Right lobe of liver (tissue), 6 donors: ENCODE results near the gene PRKCA. TPM values are rescaled to one million over a fixed set of nuclear protein-coding genes. Genes with fewer than 3 reads are reported as not detected.

ENCODE experiments used
- ATAC-seq, 4 donors: fragments of 200-7000 bp; cut with Tn5 transposase; one replicate each; pipeline ENCODE4 v1.9.1; 2020; ENCODE audit warnings: mild to moderate bottlenecking in 4 of 4, moderate library complexity in 4 of 4
- DNase-seq, 3 donors: peaks; one replicate each; pipeline ENCODE4 v3.0.0-alpha.2; 2020
- H3K27ac ChIP-seq, 3 donors: fragments of 200-600 bp; one replicate each; pipeline ENCODE4 v1.8.0; 2022
- H3K27me3 ChIP-seq, 2 donors: fragments of 200-600 bp; one replicate each; pipeline ENCODE4 v1.8.0; 2022
- H3K36me3 ChIP-seq, 4 donors: fragments of 200-600 bp; sonication (generic) in 1 of 4; one replicate each; pipeline versions ENCODE4 v1.5.1 to v1.8.0; 2017 to 2022; ENCODE audit warnings: control low read depth in 1 of 4
- H3K4me1 ChIP-seq, 4 donors: fragments of 200-600 bp; sonication (generic) in 1 of 4; one replicate each; pipeline versions ENCODE4 v1.5.1 to v1.8.0; 2017 to 2022; ENCODE audit warnings: control low read depth in 1 of 4
- H3K4me3 ChIP-seq, 3 donors: fragments of 200-600 bp; one replicate each; pipeline ENCODE4 v1.8.0; 2022
- H3K9me3 ChIP-seq, 4 donors: fragments of 200-600 bp; sonication (generic) in 1 of 4; one replicate each; pipeline versions ENCODE4 v1.5.1 to v1.8.0; 2017 to 2022; ENCODE audit warnings: control low read depth in 1 of 4
- POLR2A ChIP-seq: fragments of 450-650 bp; IDR thresholded peaks from one replicate; pipeline ENCODE4 v1.6.1; 2017; ENCODE audit warnings: antibody characterized with exemption, mild to moderate bottlenecking
- WGBS: methylation state at CpG from one replicate; pipeline ENCODE4 v1.1.6; 2018; ENCODE audit warnings: low coverage, low lambda C conversion rate; ENCODE audit not compliant: insufficient coverage; ENCODE audit errors: missing lambda C conversion rate; 5-methylcytosine and 5-hydroxymethylcytosine counted together
- intact Hi-C, 2 donors: fragments of 100-400 bp; cut with DNase I; formaldehyde crosslinking; loops; one replicate each; pipeline versions ENCODE4 v1.11.2 to v1.14.1; 2022
- total RNA-seq, 6 experiments: library from RNA; depleted of rRNA in 2 of 6; stranded (reverse); fragments of >200 nt in 2 of 6; fragmentation: NEBNext Ultra II Directional in 3 of 6; extraction: Animal tissue kit (Norgen Biotek cat#: 25700) in 3 of 6; gene quantifications; one replicate each; pipeline versions ENCODE4 v1.1.0 to v1.2.4, GENCODE V29; 2016 to 2023
- TF ChIP-seq, protein P1 (sequence below), 4 donors: fragments of 200-600 bp in 3 of 4; fragments of 450-650 bp in 1 of 4; IDR thresholded peaks; one replicate each; pipeline versions ENCODE4 v1.5.1 to v1.8.0; 2016 to 2022; ENCODE audit warnings: antibody characterized with exemption in 4 of 4, mild to moderate bottlenecking in 2 of 4
- donor health status: DM: no; HTN: yes; CAD: no.
- donor health status: DM: no; HTN: no; CAD: no.
- donor health status: DM: no; HTN: no; CAD: no.
- donor health status: DM: no; HTN: yes; CAD: no.
- donor health status: DM: no; HTN: yes; CAD: no.

Gene PRKCA
- total RNA-seq, 6 experiments from 2014 or later: 11.7 to 23.0 (median 18.7) TPM

DNA sequence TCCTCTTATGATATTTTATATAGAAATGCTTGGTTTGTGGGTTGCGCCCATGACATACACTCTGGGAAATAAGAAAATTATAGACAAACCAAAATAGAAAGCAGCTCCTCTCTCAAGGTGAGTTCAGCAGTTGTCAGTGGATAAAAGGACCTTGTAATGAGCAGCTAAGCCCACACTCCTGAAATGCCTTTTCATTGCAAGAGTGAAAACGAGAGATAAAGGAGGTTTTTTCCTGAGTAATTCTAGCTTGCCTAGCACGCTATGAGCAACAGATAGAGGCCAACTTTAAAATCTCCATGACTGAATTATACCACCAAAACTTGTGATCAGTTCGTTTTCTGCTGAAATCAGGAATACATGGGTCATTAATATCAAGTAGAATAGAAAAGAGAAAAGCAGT is 270.7 kb downstream of the PRKCA start:
- no peaks in the 10 kb centered on the region for H3K4me1 ChIP-seq
- H3K4me3 ChIP-seq: no peak overlapping the region
- no peaks in the 10 kb centered on the region for H3K9me3 ChIP-seq
- DNase-seq: no peak
- no peaks in the 10 kb centered on the region for H3K27me3 ChIP-seq
- H3K36me3 ChIP-seq: no peaks in the 10 kb centered on the region
- WGBS: 73% methylated on average over 4 of the region's 4 CpGs
- intact Hi-C loops: no loop called here
- no peak for ATAC-seq
- no peak overlapping the region for H3K27ac ChIP-seq
- TF ChIP-seq, protein P1, sequence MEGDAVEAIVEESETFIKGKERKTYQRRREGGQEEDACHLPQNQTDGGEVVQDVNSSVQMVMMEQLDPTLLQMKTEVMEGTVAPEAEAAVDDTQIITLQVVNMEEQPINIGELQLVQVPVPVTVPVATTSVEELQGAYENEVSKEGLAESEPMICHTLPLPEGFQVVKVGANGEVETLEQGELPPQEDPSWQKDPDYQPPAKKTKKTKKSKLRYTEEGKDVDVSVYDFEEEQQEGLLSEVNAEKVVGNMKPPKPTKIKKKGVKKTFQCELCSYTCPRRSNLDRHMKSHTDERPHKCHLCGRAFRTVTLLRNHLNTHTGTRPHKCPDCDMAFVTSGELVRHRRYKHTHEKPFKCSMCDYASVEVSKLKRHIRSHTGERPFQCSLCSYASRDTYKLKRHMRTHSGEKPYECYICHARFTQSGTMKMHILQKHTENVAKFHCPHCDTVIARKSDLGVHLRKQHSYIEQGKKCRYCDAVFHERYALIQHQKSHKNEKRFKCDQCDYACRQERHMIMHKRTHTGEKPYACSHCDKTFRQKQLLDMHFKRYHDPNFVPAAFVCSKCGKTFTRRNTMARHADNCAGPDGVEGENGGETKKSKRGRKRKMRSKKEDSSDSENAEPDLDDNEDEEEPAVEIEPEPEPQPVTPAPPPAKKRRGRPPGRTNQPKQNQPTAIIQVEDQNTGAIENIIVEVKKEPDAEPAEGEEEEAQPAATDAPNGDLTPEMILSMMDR (IDR thresholded peaks at IDR 0.05): no peak
- no peak for TF ChIP-seq POLR2A

DNA sequence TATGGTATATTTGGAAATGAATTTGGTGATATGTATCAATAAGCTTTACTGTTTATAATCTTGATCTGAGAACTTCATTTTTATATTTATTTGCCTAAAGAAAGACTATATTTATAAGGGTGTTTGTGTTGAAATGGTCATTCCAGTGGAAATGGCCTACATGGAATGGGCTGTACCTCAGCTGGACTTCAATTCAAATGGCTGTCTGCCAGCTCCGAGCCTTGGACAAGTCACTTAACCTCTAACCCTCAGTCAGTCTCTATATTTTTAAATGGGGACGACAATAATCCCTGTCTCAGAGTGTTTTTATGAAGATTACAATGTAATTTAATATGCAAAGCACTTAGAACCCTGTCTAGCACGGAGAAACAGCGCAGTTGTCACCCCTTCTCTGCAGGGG is 271.7 kb downstream of the PRKCA start:
- Histone ChIP-seq H3K27ac (no peak overlapping the region), H3K27me3 (no peaks in the 10 kb centered on the region), H3K4me1 (no peaks in the 10 kb centered on the region), H3K4me3 (no peak overlapping the region), H3K9me3 (no peaks in the 10 kb centered on the region), H3K36me3 (no peaks in the 10 kb centered on the region)
- intact Hi-C loops: no loop called here
- peak in 1 of 3 donors; percentile 63 for DNase-seq
- ATAC-seq: peak in 1 of 4 donors; percentile 47
- no peak for TF ChIP-seq POLR2A
- TF ChIP-seq, protein P1 (IDR thresholded peaks at IDR 0.05): no peak
- 71% methylated on average over 4 of the region's 4 CpGs for WGBS

DNA sequence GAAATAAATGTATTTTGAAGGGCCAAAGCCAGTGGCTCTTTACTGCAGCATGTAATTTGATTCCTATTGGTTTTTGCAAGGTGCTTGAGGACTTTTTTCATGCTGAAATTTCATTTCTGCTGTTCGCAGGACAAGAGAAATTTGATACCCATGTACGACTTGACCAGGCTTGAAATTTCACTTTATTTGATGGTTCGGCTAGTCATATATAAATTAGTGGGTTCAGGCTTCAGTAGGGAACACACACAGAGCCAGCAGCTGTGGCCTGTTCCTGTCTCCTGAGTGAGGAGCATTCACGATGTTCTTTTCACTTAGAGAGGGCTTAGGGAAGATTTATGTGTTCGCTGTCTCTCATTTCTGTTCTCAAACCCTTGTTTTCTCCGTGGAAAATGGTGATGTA is 274.1 kb downstream of the PRKCA start:
- H3K4me3 ChIP-seq: no peak overlapping the region
- no peaks in the 10 kb centered on the region for H3K9me3 ChIP-seq
- no peaks in the 10 kb centered on the region for H3K4me1 ChIP-seq
- TF ChIP-seq, protein P1 (IDR thresholded peaks at IDR 0.05): no peak
- no peak for TF ChIP-seq POLR2A
- H3K27ac ChIP-seq: no peak overlapping the region
- no peaks in the 10 kb centered on the region for H3K27me3 ChIP-seq
- 71% methylated on average over 5 of the region's 6 CpGs for WGBS
- no peaks in the 10 kb centered on the region for H3K36me3 ChIP-seq
- intact Hi-C loops: no loop called here
- no peak for ATAC-seq
- no peak for DNase-seq

DNA sequence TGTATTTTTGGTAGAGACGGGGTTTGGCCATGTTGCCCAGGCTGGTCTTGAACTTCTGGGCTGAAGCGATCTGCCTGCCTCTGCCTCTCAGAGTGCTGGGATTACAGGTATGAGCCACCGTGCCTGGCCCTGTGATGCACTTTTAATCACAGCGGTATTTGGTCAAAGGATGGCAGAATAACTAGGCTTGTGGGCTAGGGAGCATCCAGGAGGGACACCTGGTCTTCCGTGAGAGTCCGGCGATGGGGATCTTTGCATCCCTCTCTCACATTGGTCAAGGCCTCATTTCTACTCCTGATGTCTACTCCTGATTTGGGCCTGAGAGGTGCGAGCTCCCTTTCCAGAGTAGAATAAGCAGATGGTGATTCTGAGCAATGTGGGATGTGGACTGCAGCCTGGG is 274.6 kb downstream of the PRKCA start:
- ATAC-seq: no peak

More for the DNA sequence above, 274.6 kb downstream of the PRKCA start:
- H3K27me3 ChIP-seq: no peaks in the 10 kb centered on the region
- no peaks in the 10 kb centered on the region for H3K4me1 ChIP-seq
- no peak for TF ChIP-seq POLR2A
- TF ChIP-seq, protein P1 (IDR thresholded peaks at IDR 0.05): no peak
- H3K4me3 ChIP-seq: no peak overlapping the region
- no peaks in the 10 kb centered on the region for H3K9me3 ChIP-seq
- no peak for DNase-seq
- no peaks in the 10 kb centered on the region for H3K36me3 ChIP-seq
- H3K27ac ChIP-seq: no peak overlapping the region
- intact Hi-C loops: no loop called here
- 73% methylated on average over 3 of the region's 8 CpGs for WGBS
